ENCODE results near the gene RARRES2. TPM values are rescaled to one million over a fixed set of nuclear protein-coding genes. Genes with fewer than 3 reads are reported as not detected.

RARRES2 gene
- total RNA-seq, 2 donors from 2014 or later = 86.7 to 122 TPM

- no peak overlapping the region for H3K4me3 ChIP-seq
- no peaks in the 10 kb centered on the region for H3K9me3 ChIP-seq
- H3K36me3 ChIP-seq = no peaks in the 10 kb centered on the region
- DNase-seq = no peak
- H3K27ac ChIP-seq = no peak overlapping the region
- intact Hi-C loops (cut with DNase I) = no loop called here
- no peak overlapping the region for H3K9ac ChIP-seq (ENCODE audit: low read depth in 2 of 2, low read length in 2 of 2)
- H3K27me3 ChIP-seq = no peaks in the 10 kb centered on the region
- H3K4me1 ChIP-seq = no peaks in the 10 kb centered on the region
- no peak for TF ChIP-seq CTCF (IDR thresholded peaks at IDR 0.05)
Observed at GRCh38 chr7:150358988-150359621, 17.7 kb upstream of the RARRES2 start.

GRCh38 chr7:150358433-150358832, 17.0 kb upstream of the RARRES2 start:
- intact Hi-C loops (cut with DNase I) = no loop called here
- no peak for DNase-seq
- Histone ChIP-seq H3K9me3 (no peaks in the 10 kb centered on the region), H3K27me3 (no peaks in the 10 kb centered on the region), H3K9ac (ENCODE audit: low read depth in 2 of 2, low read length in 2 of 2) (no peak overlapping the region), H3K36me3 (no peaks in the 10 kb centered on the region), H3K27ac (no peak overlapping the region), H3K4me3 (no peak overlapping the region), H3K4me1 (no peaks in the 10 kb centered on the region)
- no peak for TF ChIP-seq CTCF (IDR thresholded peaks at IDR 0.05)

- H3K9me3 ChIP-seq = no peaks in the 10 kb centered on the region
- no peak overlapping the region for H3K27ac ChIP-seq
- intact Hi-C loops (cut with DNase I) = no loop called here
- TF ChIP-seq CTCF (IDR thresholded peaks at IDR 0.05) = no peak
- H3K9ac ChIP-seq (ENCODE audit: low read depth in 2 of 2, low read length in 2 of 2) = no peak overlapping the region
- no peaks in the 10 kb centered on the region for H3K36me3 ChIP-seq
- H3K27me3 ChIP-seq = no peaks in the 10 kb centered on the region
- no peak for DNase-seq
- no peaks in the 10 kb centered on the region for H3K4me1 ChIP-seq
- no peak overlapping the region for H3K4me3 ChIP-seq
Observed at GRCh38 chr7:150357771-150358427, 16.5 kb upstream of the RARRES2 start.

GRCh38 chr7:150357270-150357669, 15.8 kb upstream of the RARRES2 start:
- no peak for TF ChIP-seq CTCF (IDR thresholded peaks at IDR 0.05)
- Histone ChIP-seq H3K27me3 (no peaks in the 10 kb centered on the region), H3K4me1 (no peaks in the 10 kb centered on the region), H3K36me3 (no peaks in the 10 kb centered on the region), H3K9ac (ENCODE audit: low read depth in 2 of 2, low read length in 2 of 2) (no peak overlapping the region), H3K4me3 (no peak overlapping the region), H3K27ac (no peak overlapping the region), H3K9me3 (no peaks in the 10 kb centered on the region)
- no peak for DNase-seq
- intact Hi-C loops (cut with DNase I) = no loop called here

- Histone ChIP-seq H3K9ac (ENCODE audit: low read depth in 2 of 2, low read length in 2 of 2) (no peak overlapping the region), H3K4me3 (no peak overlapping the region), H3K36me3 (no peaks in the 10 kb centered on the region), H3K4me1 (no peaks in the 10 kb centered on the region), H3K27ac (no peak overlapping the region), H3K9me3 (no peaks in the 10 kb centered on the region), H3K27me3 (no peaks in the 10 kb centered on the region)
- intact Hi-C loops (cut with DNase I) = no loop called here
- no peak for DNase-seq
- TF ChIP-seq CTCF (IDR thresholded peaks at IDR 0.05) = peak; percentile 58
Observed at GRCh38 chr7:150356265-150356897, 15.0 kb upstream of the RARRES2 start.
